ENCODE measurements around the gene GOLGA8H.
"Not testable (repeated sequence)": the region's sequence is repeated elsewhere in the genome, so short reads cannot be mapped to it uniquely, and the experiment has no call there.

GOLGA8H gene

GRCh38 chr15:30603796-30604195 is at the start of gene GOLGA8H:
Gene GOLGA8H, plus strand, starts transcription at chr15:30604028. Its CDS starts 98 bp downstream, at chr15:30604126.
- DNase-seq; intact Hi-C loops (cut with DNase I): not testable (repeated sequence)

- intact Hi-C loops (cut with DNase I) = not testable (repeated sequence)
- peak in 1 of 10 donors; percentile 22 for DNase-seq
Observed at GRCh38 chr15:30566949-30567348, 36.9 kb upstream of the GOLGA8H start.

- DNase-seq = not testable (repeated sequence)
Observed at GRCh38 chr15:30573012-30573491, 30.8 kb upstream of the GOLGA8H start.

GRCh38 chr15:30579394-30579970 is 24.3 kb upstream of the GOLGA8H start:
- DNase-seq; intact Hi-C loops (cut with DNase I): not testable (repeated sequence)

More at GRCh38 chr15:30573012-30573491, 30.8 kb upstream of the GOLGA8H start:
- intact Hi-C loops (cut with DNase I) = not testable (repeated sequence)

- intact Hi-C loops (cut with DNase I); DNase-seq: not testable (repeated sequence)
Observed at GRCh38 chr15:30580716-30581115, 23.1 kb upstream of the GOLGA8H start.

GRCh38 chr15:30598953-30599352 is 4.9 kb upstream of the GOLGA8H start:
- DNase-seq; intact Hi-C loops (cut with DNase I): not testable (repeated sequence)

- intact Hi-C loops (cut with DNase I); DNase-seq: not testable (repeated sequence)
Observed at GRCh38 chr15:30612271-30612670, 8.4 kb downstream of the GOLGA8H start.

- intact Hi-C loops (cut with DNase I); DNase-seq: not testable (repeated sequence)
Observed at GRCh38 chr15:30621342-30621741, 17.5 kb downstream of the GOLGA8H start.

- DNase-seq = peak; percentile 85 to 98 (median 92)
- intact Hi-C loops (cut with DNase I) = not testable (repeated sequence)
Observed at GRCh38 chr15:30625436-30626193, 21.8 kb downstream of the GOLGA8H start, which contains the start of gene ARHGAP11B. Gene ARHGAP11B, plus strand, starts transcription at chr15:30626128.

- intact Hi-C loops (cut with DNase I); DNase-seq: not testable (repeated sequence)
Observed at GRCh38 chr15:30626194-30626565, 22.4 kb downstream of the GOLGA8H start.

- DNase-seq; intact Hi-C loops (cut with DNase I): not testable (repeated sequence)
Observed at GRCh38 chr15:30626632-30627031, 22.8 kb downstream of the GOLGA8H start.

GRCh38 chr15:30650012-30650929 is 46.4 kb downstream of the GOLGA8H start:
- intact Hi-C loops (cut with DNase I) = no loop called here
- DNase-seq = no peak

- DNase-seq = not testable (repeated sequence)
- intact Hi-C loops (cut with DNase I) = loop anchor here (5.0 kb wide), 1 partner anchor 826 kb away; no protein-coding TSS in a partner anchor
Observed at GRCh38 chr15:30661154-30661553, 57.3 kb downstream of the GOLGA8H start.
